Measurements from ENCODE around the gene SFI1.

Gene SFI1

GRCh38 chr22:31496007-31496734 lies at the start of gene SFI1:
SFI1 (plus strand) TSS chr22:31496536; CDS start chr22:31508285, 11,749 bp downstream.
- no peak for TF ChIP-seq CTCF (conservative IDR thresholded peaks at IDR 0.05)
- peak within 1 kb of the TSS; percentile 83 for H3K27ac ChIP-seq

GRCh38 chr22:31446767-31447166 lies 49.6 kb upstream of the SFI1 start:
- TF ChIP-seq CTCF (conservative IDR thresholded peaks at IDR 0.05) = no peak

GRCh38 chr22:31447337-31447736 lies 49.0 kb upstream of the SFI1 start:
- TF ChIP-seq CTCF (conservative IDR thresholded peaks at IDR 0.05) = no peak
- no peak overlapping the region for H3K27ac ChIP-seq

More at GRCh38 chr22:31446767-31447166, 49.6 kb upstream of the SFI1 start:
- H3K27ac ChIP-seq = no peak overlapping the region

- no peak overlapping the region for H3K27ac ChIP-seq
- TF ChIP-seq CTCF (conservative IDR thresholded peaks at IDR 0.05) = no peak
Observed at GRCh38 chr22:31448382-31448781, 48.0 kb upstream of the SFI1 start.

GRCh38 chr22:31449506-31449905 lies 46.8 kb upstream of the SFI1 start:
- TF ChIP-seq CTCF (conservative IDR thresholded peaks at IDR 0.05) = no peak
- no peak overlapping the region for H3K27ac ChIP-seq

GRCh38 chr22:31451709-31452571 lies 44.4 kb upstream of the SFI1 start:
- H3K27ac ChIP-seq = no peak overlapping the region; the same call in 1 of the 2 replicates
- TF ChIP-seq CTCF (conservative IDR thresholded peaks at IDR 0.05) = peak; percentile 89

GRCh38 chr22:31461699-31462098 lies 34.6 kb upstream of the SFI1 start:
- TF ChIP-seq CTCF (conservative IDR thresholded peaks at IDR 0.05) = no peak
- H3K27ac ChIP-seq = no peak overlapping the region
